Endothelial cell of umbilical vein (primary cell): ENCODE measurements around the gene EAF1.

Experiments
- CTCF ChIP-seq, 2 donors: IDR thresholded peaks; 1 replicate in 1 of 2; 2 replicates in 1 of 2; pipeline ENCODE4 v1.5.1; 2011; ENCODE audit warnings: low read length in 2 of 2, mild to moderate bottlenecking in 2 of 2, moderate library complexity in 2 of 2, control low read depth in 1 of 2, inconsistent platforms in 1 of 2, low read depth in 1 of 2; ENCODE audit not compliant: insufficient read depth in 1 of 2; ENCODE audit errors: extremely low read depth in 1 of 2
- POLR2A ChIP-seq: IDR thresholded peaks from 2 replicates; pipeline ENCODE4 v1.6.1; 2012; ENCODE audit warnings: low read depth, mild to moderate bottlenecking, control low read depth, low read length

GRCh38 chr3:15470261-15470660 lies 42.9 kb downstream of the EAF1 start:
- TF ChIP-seq CTCF (IDR thresholded peaks at IDR 0.05; ENCODE audit: extremely low read depth in 1 of 2, insufficient read depth in 1 of 2, low read depth in 1 of 2, low read length in 2 of 2), result no peak
- no peak for TF ChIP-seq POLR2A
